ENCODE results near the gene TCF7. TPM values are rescaled to one million over a fixed set of nuclear protein-coding genes. Genes with fewer than 3 reads are reported as not detected.

TCF7 gene
- total RNA-seq, 6 experiments from 2014 or later: 0.99 to 3.9 (median 3.2) TPM

GRCh38 chr5:134101686-134102439 lies 12.6 kb upstream of the TCF7 start:
- H3K4me3 Mint-ChIP-seq: no peak overlapping the region
- peaks cover 12% of the 10 kb centered on the region for H3K4me1 Mint-ChIP-seq (ENCODE audit: low read depth)
- H3K27me3 Mint-ChIP-seq (ENCODE audit: insufficient read depth): peaks cover 9% of the 10 kb centered on the region
- no peak for DNase-seq
- no peaks in the 10 kb centered on the region for H3K36me3 Mint-ChIP-seq (ENCODE audit: low read depth)
- peak; percentile 92 for TF ChIP-seq CTCF (IDR thresholded peaks at IDR 0.05)
- no peaks in the 10 kb centered on the region for H3K9me3 Mint-ChIP-seq
- H3K27ac Mint-ChIP-seq: no peak overlapping the region

DNA sequence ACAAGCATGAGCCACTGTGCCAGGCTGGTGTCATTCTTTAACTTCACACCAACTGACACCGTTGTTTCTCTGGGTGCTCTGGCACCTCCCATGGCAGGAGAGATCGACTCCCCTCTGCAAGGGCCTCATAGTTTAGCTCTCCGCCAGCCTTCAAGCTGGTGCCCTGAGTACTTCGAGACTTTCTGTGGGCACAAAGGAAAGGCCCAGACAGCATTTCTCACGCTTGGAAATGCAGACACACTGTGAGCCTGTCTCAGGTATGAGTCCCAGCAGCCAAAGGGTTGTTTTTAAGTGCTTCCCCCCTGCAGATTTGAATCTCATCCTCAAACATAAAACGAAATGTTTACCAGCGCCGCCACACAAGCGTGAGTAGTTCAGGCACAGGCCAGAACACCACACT lies 11.1 kb upstream of the TCF7 start:
- Mint-ChIP-seq H3K36me3 (ENCODE audit: low read depth) (no peaks in the 10 kb centered on the region), H3K9me3 (no peaks in the 10 kb centered on the region), H3K4me1 (ENCODE audit: low read depth) (peaks cover 12% of the 10 kb centered on the region), H3K27me3 (ENCODE audit: insufficient read depth) (peaks cover 12% of the 10 kb centered on the region), H3K27ac (no peak overlapping the region), H3K4me3 (no peak overlapping the region)
- no peak for DNase-seq
- no peak for TF ChIP-seq CTCF (IDR thresholded peaks at IDR 0.05)

- H3K4me1 Mint-ChIP-seq (ENCODE audit: low read depth): peaks cover 12% of the 10 kb centered on the region
- peaks cover 9% of the 10 kb centered on the region for H3K27me3 Mint-ChIP-seq (ENCODE audit: insufficient read depth)
- no peak overlapping the region for H3K27ac Mint-ChIP-seq
- no peak for DNase-seq
- H3K9me3 Mint-ChIP-seq: no peaks in the 10 kb centered on the region
- no peak overlapping the region for H3K4me3 Mint-ChIP-seq
- H3K36me3 Mint-ChIP-seq (ENCODE audit: low read depth): no peaks in the 10 kb centered on the region
- TF ChIP-seq CTCF (IDR thresholded peaks at IDR 0.05): no peak
These were observed 10.4 kb upstream of the TCF7 start for GRCh38 chr5:134103998-134104654.

- Mint-ChIP-seq H3K27me3 (ENCODE audit: insufficient read depth) (peaks cover 13% of the 10 kb centered on the region), H3K27ac (no peak overlapping the region), H3K4me3 (no peak overlapping the region), H3K36me3 (ENCODE audit: low read depth) (no peaks in the 10 kb centered on the region), H3K4me1 (ENCODE audit: low read depth) (peaks cover 4% of the 10 kb centered on the region), H3K9me3 (no peaks in the 10 kb centered on the region)
- peak; percentile 11 for DNase-seq
- TF ChIP-seq CTCF (IDR thresholded peaks at IDR 0.05): no peak
These were observed 7.3 kb upstream of the TCF7 start for GRCh38 chr5:134106991-134107701.

GRCh38 chr5:134107779-134108178 lies 6.7 kb upstream of the TCF7 start:
- H3K27me3 Mint-ChIP-seq (ENCODE audit: insufficient read depth): peaks cover 18% of the 10 kb centered on the region
- no peak for DNase-seq
- H3K27ac Mint-ChIP-seq: no peak overlapping the region
- H3K4me3 Mint-ChIP-seq: no peak overlapping the region
- TF ChIP-seq CTCF (IDR thresholded peaks at IDR 0.05): no peak
- H3K9me3 Mint-ChIP-seq: no peaks in the 10 kb centered on the region
- no peaks in the 10 kb centered on the region for H3K36me3 Mint-ChIP-seq (ENCODE audit: low read depth)
- H3K4me1 Mint-ChIP-seq (ENCODE audit: low read depth): peaks cover 8% of the 10 kb centered on the region

All from HFFc6 (cell line).